ENCODE results near the gene PLPP4. TPM values are rescaled to one million over a fixed set of nuclear protein-coding genes. Genes with fewer than 3 reads are reported as not detected.

The PLPP4 gene
- total and polyA plus RNA-seq, 10 of the 15 experiments (the other 5 are each of a cell fraction or from before 2014, with no cell fraction given), result 0.08 to 3.1 (median 0.26) TPM; not detected in 3

GRCh38 chr10:120485946-120486345 is 28.9 kb downstream of the PLPP4 start (continued):
- TF ChIP-seq ZBTB40 (IDR thresholded peaks at IDR 0.05; ENCODE audit: borderline replicate concordance), result no peak
- TF ChIP-seq USF1 (IDR thresholded peaks at IDR 0.05; ENCODE audit: borderline replicate concordance, extremely low read length, insufficient read depth, low read depth, low read length), result no peak
- TF ChIP-seq FOXK2 (IDR thresholded peaks at IDR 0.05), result no peak
- no peak for TF ChIP-seq JUND (IDR thresholded peaks at IDR 0.05; ENCODE audit: low read depth, low read length)
- TF ChIP-seq MYB (IDR thresholded peaks at IDR 0.05; ENCODE audit: borderline replicate concordance, low read depth, low read length), result no peak
- no peak for TF ChIP-seq KDM1A (IDR thresholded peaks at IDR 0.05; ENCODE audit: borderline replicate concordance)

GRCh38 chr10:120486671-120487205 is 29.7 kb downstream of the PLPP4 start:
- ATAC-seq (no peak), FAIRE-seq (no peak), DNase-seq (ENCODE audit: low read depth, low spot score) (no peak)
- in situ Hi-C loops (cut with MboI), result no loop called here
- Histone ChIP-seq H3K4me1 (ENCODE audit: control insufficient read depth, insufficient read depth, low read length) (no peaks in the 10 kb centered on the region), H3K79me2 (ENCODE audit: control insufficient read depth, insufficient read depth, low read length) (no peaks in the 10 kb centered on the region), H2AFZ (ENCODE audit: control insufficient read depth, low read depth, low read length) (no peak overlapping the region), H3K36me3 (ENCODE audit: control insufficient read depth in 2 of 2, insufficient read depth in 2 of 2, low read length in 1 of 2) (no peaks in the 10 kb centered on the region), H3K27ac (ENCODE audit: control insufficient read depth, insufficient read depth) (no peak overlapping the region), H3K9ac (ENCODE audit: control insufficient read depth, insufficient read depth, low read length) (no peak overlapping the region), H3K4me3 (no peak overlapping the region), H4K20me1 (ENCODE audit: control insufficient read depth, insufficient read depth) (no peaks in the 10 kb centered on the region), H3K4me2 (ENCODE audit: control insufficient read depth, insufficient read depth) (no peak overlapping the region), H3K9me3 (replicated peaks; ENCODE audit: control insufficient read depth, insufficient read depth, low read length) (no peaks in the 10 kb centered on the region; the same call in 2 of the 3 replicates), H3K27me3 (replicated peaks in 1 of 2; ENCODE audit: control insufficient read depth in 2 of 2, insufficient read depth in 2 of 2, low read length in 1 of 2) (no peaks in the 10 kb centered on the region)
- no peak for TF ChIP-seq REST (IDR thresholded peaks at IDR 0.05; ENCODE audit: low read depth, low read length)
- no peak for TF ChIP-seq RAD51 (IDR thresholded peaks at IDR 0.05)
- TF ChIP-seq ELK1 (IDR thresholded peaks at IDR 0.05; ENCODE audit: low read depth, low read length), result no peak
- CTCF ChIA-PET, result no interaction called here
- RAD21 ChIA-PET (ENCODE audit: unreplicated experiment), result no interaction called here
- SMC1A ChIA-PET (ENCODE audit: uncharacterized antibody, unreplicated experiment), result interaction anchor here (1.2 kb wide), 1 partner anchor 9 kb away, joined by 3 read pairs; no protein-coding TSS in a partner anchor
- POLR2A ChIA-PET, result no interaction called here
- intact Hi-C loops (cut with micrococcal nuclease; ENCODE audit: unreplicated experiment), result no loop called here
- WGBS (ENCODE audit: insufficient coverage, insufficient replicate concordance, low lambda C conversion rate, missing lambda C conversion rate), result 17% methylated on average over 6 of the region's 6 CpGs
- BruUV-seq (replicated peaks), result no TSS peak

Data from GM12878 (cell line).